ENCODE results near the gene IL6ST.
"Not testable (repeated sequence)": the region's sequence is repeated elsewhere in the genome, so short reads cannot be mapped to it uniquely, and the experiment has no call there.

Gene IL6ST

DNA sequence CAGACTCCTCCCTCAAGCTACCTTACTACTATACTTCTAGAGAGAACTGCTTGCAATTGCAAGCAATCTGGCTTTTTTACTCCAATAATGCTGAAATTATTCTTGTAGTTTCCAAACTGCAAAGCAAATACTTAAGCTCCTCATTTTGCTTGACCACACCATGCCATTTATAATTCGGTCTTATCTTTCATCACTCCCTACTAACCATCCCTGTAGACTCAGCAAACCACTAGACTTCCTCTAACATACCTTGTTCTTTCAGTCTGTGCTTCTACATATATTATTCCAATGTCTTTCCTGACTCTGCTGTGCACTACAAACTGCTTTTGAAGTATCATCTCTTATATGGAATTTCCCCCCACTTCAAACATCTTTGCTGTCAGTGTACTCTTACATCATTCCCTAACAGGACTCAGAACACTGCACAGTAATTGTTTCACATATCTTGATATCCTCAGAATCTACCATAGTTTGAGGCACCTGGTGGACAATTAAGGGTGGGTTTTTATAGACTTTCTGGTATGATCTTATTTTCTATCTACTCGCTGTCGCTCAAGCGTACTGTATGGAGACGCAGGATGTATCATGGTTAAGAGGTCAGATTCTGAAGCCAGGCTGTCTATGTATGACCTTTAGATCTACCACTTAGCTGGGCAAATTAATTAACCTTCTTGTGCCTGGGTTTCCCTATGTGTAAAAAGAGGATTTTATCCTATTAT, 2.8 kb downstream of the IL6ST start:
- H3K36me3 ChIP-seq (ENCODE audit: insufficient read depth, low read length): peaks cover 11% of the 10 kb centered on the region
- H3K27me3 ChIP-seq (ENCODE audit: insufficient read depth, low read length): no peaks in the 10 kb centered on the region
- H3K4me1 ChIP-seq (ENCODE audit: control insufficient read depth, insufficient read depth, low read length, unreplicated experiment): peaks cover 25% of the 10 kb centered on the region
- no peak overlapping the region for H2AFZ ChIP-seq (ENCODE audit: low read length, unreplicated experiment)
- peaks cover 79% of the 10 kb centered on the region for H3K79me2 ChIP-seq (ENCODE audit: control insufficient read depth, insufficient read depth, low read length, unreplicated experiment)
- peak overlapping the region; percentile 97; the same call in 1 of the 2 replicates for H3K27ac ChIP-seq (ENCODE audit: low read depth, low read length)
- peak overlapping the region; percentile 94 for H3K4me3 ChIP-seq (ENCODE audit: low read depth, low read length)

- Histone ChIP-seq H3K4me1 (ENCODE audit: control insufficient read depth, insufficient read depth, low read length, unreplicated experiment) (peaks cover 23% of the 10 kb centered on the region), H3K36me3 (ENCODE audit: insufficient read depth, low read length) (peaks cover 21% of the 10 kb centered on the region), H3K79me2 (ENCODE audit: control insufficient read depth, insufficient read depth, low read length, unreplicated experiment) (peaks cover 84% of the 10 kb centered on the region), H3K4me3 (ENCODE audit: low read depth, low read length) (peak overlapping the region; percentile 94; the same call in 1 of the 2 replicates)
- not testable (repeated sequence) for H3K27me3 ChIP-seq (ENCODE audit: insufficient read depth, low read length); H3K27ac ChIP-seq (ENCODE audit: low read depth, low read length); H2AFZ ChIP-seq (ENCODE audit: low read length, unreplicated experiment)
Observed at GRCh38 chr5:55990895-55991294, 3.9 kb downstream of the IL6ST start.

DNA sequence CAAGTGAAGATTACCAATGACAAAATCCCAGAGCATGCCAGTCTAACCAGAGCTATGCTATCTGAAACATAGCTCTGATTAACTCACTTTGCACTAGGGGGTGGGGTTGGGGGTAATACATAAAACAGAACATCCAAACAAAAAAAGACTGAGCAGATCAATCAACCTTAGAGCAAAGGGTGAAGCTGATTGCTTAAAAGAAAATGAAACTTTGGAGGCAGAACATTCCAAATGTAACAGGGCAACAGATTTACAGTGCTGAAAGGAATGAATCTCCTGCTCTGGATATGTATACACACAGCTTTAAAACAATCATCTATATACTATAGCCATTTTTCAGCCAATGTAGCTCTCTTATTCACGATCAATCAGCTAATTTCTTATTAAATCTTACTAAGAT, 4.9 kb downstream of the IL6ST start:
- H3K4me1 ChIP-seq (ENCODE audit: control insufficient read depth, insufficient read depth, low read length, unreplicated experiment): peaks cover 27% of the 10 kb centered on the region
- peak overlapping the region; percentile 57 for H3K4me3 ChIP-seq (ENCODE audit: low read depth, low read length)
- H3K79me2 ChIP-seq (ENCODE audit: control insufficient read depth, insufficient read depth, low read length, unreplicated experiment): peaks cover 93% of the 10 kb centered on the region
- peak overlapping the region; percentile 7; the same call in 1 of the 2 replicates for H3K27ac ChIP-seq (ENCODE audit: low read depth, low read length)
- H2AFZ ChIP-seq (ENCODE audit: low read length, unreplicated experiment): no peak overlapping the region
- H3K36me3 ChIP-seq (ENCODE audit: insufficient read depth, low read length): peaks cover 26% of the 10 kb centered on the region
- no peaks in the 10 kb centered on the region for H3K27me3 ChIP-seq (ENCODE audit: insufficient read depth, low read length)

DNA sequence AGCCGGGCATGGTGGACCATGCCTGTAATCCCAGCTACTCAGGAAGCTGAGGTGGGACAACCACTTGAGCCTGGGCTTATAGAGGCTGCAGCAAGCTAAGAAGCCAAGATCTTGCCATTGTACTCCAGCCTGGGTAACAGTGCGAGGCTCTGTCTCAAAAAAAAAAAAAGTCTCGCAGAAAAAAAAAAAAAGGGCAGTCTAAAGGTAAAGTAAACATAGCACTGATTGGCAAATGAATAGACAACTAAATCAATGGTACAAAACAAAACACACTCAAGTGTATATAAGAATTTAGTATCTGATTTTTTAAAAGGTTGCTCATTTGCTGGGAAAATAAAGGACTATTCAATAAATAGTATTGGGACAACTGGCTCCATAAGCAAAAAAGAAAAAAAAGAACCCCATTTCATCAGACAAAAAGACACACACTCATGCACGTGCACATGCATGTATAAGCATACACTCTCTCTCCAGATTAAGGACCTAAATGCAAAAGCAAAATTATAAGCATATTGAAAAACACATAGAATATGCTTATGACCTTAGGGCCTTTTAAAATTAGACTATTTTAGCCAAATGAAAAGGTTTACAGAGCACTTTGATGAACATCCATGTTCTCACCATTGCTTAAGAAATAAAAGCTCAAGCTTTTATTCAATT, 5.7 kb downstream of the IL6ST start:
- Histone ChIP-seq H3K4me3 (ENCODE audit: low read depth, low read length) (peak overlapping the region; percentile 57), H3K4me1 (ENCODE audit: control insufficient read depth, insufficient read depth, low read length, unreplicated experiment) (peaks cover 33% of the 10 kb centered on the region), H2AFZ (ENCODE audit: low read length, unreplicated experiment) (no peak overlapping the region), H3K27me3 (ENCODE audit: insufficient read depth, low read length) (no peaks in the 10 kb centered on the region), H3K27ac (ENCODE audit: low read depth, low read length) (no peak overlapping the region), H3K79me2 (ENCODE audit: control insufficient read depth, insufficient read depth, low read length, unreplicated experiment) (peaks cover 97% of the 10 kb centered on the region), H3K36me3 (ENCODE audit: insufficient read depth, low read length) (peaks cover 26% of the 10 kb centered on the region)

GRCh38 chr5:55988428-55988827, 6.3 kb downstream of the IL6ST start:
- not testable (repeated sequence) for H2AFZ ChIP-seq (ENCODE audit: low read length, unreplicated experiment); H3K27ac ChIP-seq (ENCODE audit: low read depth, low read length); H3K4me3 ChIP-seq (ENCODE audit: low read depth, low read length); H3K27me3 ChIP-seq (ENCODE audit: insufficient read depth, low read length)
- H3K36me3 ChIP-seq (ENCODE audit: insufficient read depth, low read length): peaks cover 26% of the 10 kb centered on the region
- peaks cover 95% of the 10 kb centered on the region for H3K79me2 ChIP-seq (ENCODE audit: control insufficient read depth, insufficient read depth, low read length, unreplicated experiment)
- peaks cover 33% of the 10 kb centered on the region for H3K4me1 ChIP-seq (ENCODE audit: control insufficient read depth, insufficient read depth, low read length, unreplicated experiment)

- Histone ChIP-seq H2AFZ (ENCODE audit: low read length, unreplicated experiment) (no peak overlapping the region), H3K4me1 (ENCODE audit: control insufficient read depth, insufficient read depth, low read length, unreplicated experiment) (peaks cover 32% of the 10 kb centered on the region), H3K4me3 (ENCODE audit: low read depth, low read length) (no peak overlapping the region), H3K27me3 (ENCODE audit: insufficient read depth, low read length) (no peaks in the 10 kb centered on the region), H3K36me3 (ENCODE audit: insufficient read depth, low read length) (peaks cover 26% of the 10 kb centered on the region), H3K79me2 (ENCODE audit: control insufficient read depth, insufficient read depth, low read length, unreplicated experiment) (peaks cover 95% of the 10 kb centered on the region), H3K27ac (ENCODE audit: low read depth, low read length) (no peak overlapping the region)
Observed at GRCh38 chr5:55986931-55987330, 7.8 kb downstream of the IL6ST start.

GRCh38 chr5:55985181-55985580, 9.6 kb downstream of the IL6ST start:
- Histone ChIP-seq H3K27me3 (ENCODE audit: insufficient read depth, low read length) (no peaks in the 10 kb centered on the region), H2AFZ (ENCODE audit: low read length, unreplicated experiment) (no peak overlapping the region), H3K27ac (ENCODE audit: low read depth, low read length) (no peak overlapping the region), H3K36me3 (ENCODE audit: insufficient read depth, low read length) (peaks cover 27% of the 10 kb centered on the region), H3K4me1 (ENCODE audit: control insufficient read depth, insufficient read depth, low read length, unreplicated experiment) (peaks cover 22% of the 10 kb centered on the region), H3K79me2 (ENCODE audit: control insufficient read depth, insufficient read depth, low read length, unreplicated experiment) (peaks cover 90% of the 10 kb centered on the region), H3K4me3 (ENCODE audit: low read depth, low read length) (no peak overlapping the region)

- Histone ChIP-seq H3K4me1 (ENCODE audit: control insufficient read depth, insufficient read depth, low read length, unreplicated experiment) (peaks cover 14% of the 10 kb centered on the region), H2AFZ (ENCODE audit: low read length, unreplicated experiment) (no peak overlapping the region), H3K4me3 (ENCODE audit: low read depth, low read length) (no peak overlapping the region), H3K79me2 (ENCODE audit: control insufficient read depth, insufficient read depth, low read length, unreplicated experiment) (peaks cover 90% of the 10 kb centered on the region), H3K27me3 (ENCODE audit: insufficient read depth, low read length) (no peaks in the 10 kb centered on the region), H3K27ac (ENCODE audit: low read depth, low read length) (no peak overlapping the region), H3K36me3 (ENCODE audit: insufficient read depth, low read length) (peaks cover 27% of the 10 kb centered on the region)
Observed at GRCh38 chr5:55983986-55984385, 10.8 kb downstream of the IL6ST start.

- Histone ChIP-seq H3K36me3 (ENCODE audit: insufficient read depth, low read length) (peaks cover 27% of the 10 kb centered on the region), H3K4me1 (ENCODE audit: control insufficient read depth, insufficient read depth, low read length, unreplicated experiment) (peaks cover 24% of the 10 kb centered on the region), H3K27me3 (ENCODE audit: insufficient read depth, low read length) (no peaks in the 10 kb centered on the region), H2AFZ (ENCODE audit: low read length, unreplicated experiment) (no peak overlapping the region), H3K4me3 (ENCODE audit: low read depth, low read length) (no peak overlapping the region), H3K79me2 (ENCODE audit: control insufficient read depth, insufficient read depth, low read length, unreplicated experiment) (peaks cover 90% of the 10 kb centered on the region), H3K27ac (ENCODE audit: low read depth, low read length) (no peak overlapping the region)
Observed at GRCh38 chr5:55982957-55983381, 11.8 kb downstream of the IL6ST start.

GRCh38 chr5:55973296-55973695, 21.5 kb downstream of the IL6ST start:
- Histone ChIP-seq H3K27ac (ENCODE audit: low read depth, low read length) (no peak overlapping the region), H3K36me3 (ENCODE audit: insufficient read depth, low read length) (peaks cover 40% of the 10 kb centered on the region), H2AFZ (ENCODE audit: low read length, unreplicated experiment) (no peak overlapping the region), H3K4me1 (ENCODE audit: control insufficient read depth, insufficient read depth, low read length, unreplicated experiment) (peaks cover 18% of the 10 kb centered on the region), H3K79me2 (ENCODE audit: control insufficient read depth, insufficient read depth, low read length, unreplicated experiment) (peaks cover 80% of the 10 kb centered on the region), H3K27me3 (ENCODE audit: insufficient read depth, low read length) (no peaks in the 10 kb centered on the region), H3K4me3 (ENCODE audit: low read depth, low read length) (no peak overlapping the region)

GRCh38 chr5:55969956-55970355, 24.8 kb downstream of the IL6ST start:
- Histone ChIP-seq H3K4me1 (ENCODE audit: control insufficient read depth, insufficient read depth, low read length, unreplicated experiment) (peaks cover 11% of the 10 kb centered on the region), H3K27ac (ENCODE audit: low read depth, low read length) (no peak overlapping the region), H3K27me3 (ENCODE audit: insufficient read depth, low read length) (no peaks in the 10 kb centered on the region), H3K79me2 (ENCODE audit: control insufficient read depth, insufficient read depth, low read length, unreplicated experiment) (peaks cover 51% of the 10 kb centered on the region), H3K4me3 (ENCODE audit: low read depth, low read length) (no peak overlapping the region), H2AFZ (ENCODE audit: low read length, unreplicated experiment) (no peak overlapping the region), H3K36me3 (ENCODE audit: insufficient read depth, low read length) (peaks cover 38% of the 10 kb centered on the region)
